ENCODE results near the gene EDN3.
"Not testable (repeated sequence)": the region's sequence is repeated elsewhere in the genome, so short reads cannot be mapped to it uniquely, and the experiment has no call there.

Gene EDN3

DNA sequence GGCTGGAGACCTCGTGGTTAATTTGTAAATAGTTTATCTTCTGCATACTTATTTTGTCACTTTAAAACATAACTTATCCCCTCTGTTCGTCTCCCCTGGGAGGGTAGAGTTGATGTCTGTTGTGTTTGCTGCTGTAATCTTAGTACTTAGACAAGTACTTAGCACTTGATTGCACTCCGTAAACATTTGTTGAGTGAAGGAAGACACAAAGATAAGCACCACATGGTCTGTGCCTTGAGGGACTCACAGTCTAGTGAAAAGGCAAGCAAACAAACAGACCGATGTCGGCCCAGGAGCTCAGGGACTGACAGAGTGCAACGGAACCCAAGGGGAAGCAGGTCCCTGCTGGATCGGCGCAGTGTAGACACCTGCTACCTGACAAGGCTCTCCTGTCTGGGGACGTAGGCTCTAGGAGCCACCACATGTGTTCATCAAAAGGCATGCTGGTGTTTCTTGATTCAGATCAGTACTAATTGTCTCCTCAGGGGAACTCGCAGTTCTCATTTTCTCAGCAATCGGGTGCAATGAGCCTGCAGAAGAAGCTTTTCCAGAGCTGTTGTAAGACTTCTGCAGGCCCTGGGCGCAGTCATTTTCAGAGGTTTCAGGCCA lies 31.4 kb downstream of the EDN3 start:
- TF ChIP-seq PAX5 (IDR thresholded peaks at IDR 0.05; ENCODE audit: insufficient read depth, low read length, severe bottlenecking) = no peak
- TF ChIP-seq TAF1 (IDR thresholded peaks at IDR 0.05; ENCODE audit: low read depth, low read length) = no peak
- TF ChIP-seq SPI1 (IDR thresholded peaks at IDR 0.05; ENCODE audit: low read depth, low read length) = no peak
- TF ChIP-seq POLR2A (IDR thresholded peaks at IDR 0.05; ENCODE audit: low read depth, low read length) = no peak
- TF ChIP-seq POLR2AphosphoS5 (IDR thresholded peaks at IDR 0.05; ENCODE audit: low read depth, low read length) = no peak
- no peak for TF ChIP-seq POU2F2 (IDR thresholded peaks at IDR 0.05; ENCODE audit: low read depth, low read length)
- DNase-seq (ENCODE audit: insufficient read length, low spot score) (no peak), FAIRE-seq (no peak)

DNA sequence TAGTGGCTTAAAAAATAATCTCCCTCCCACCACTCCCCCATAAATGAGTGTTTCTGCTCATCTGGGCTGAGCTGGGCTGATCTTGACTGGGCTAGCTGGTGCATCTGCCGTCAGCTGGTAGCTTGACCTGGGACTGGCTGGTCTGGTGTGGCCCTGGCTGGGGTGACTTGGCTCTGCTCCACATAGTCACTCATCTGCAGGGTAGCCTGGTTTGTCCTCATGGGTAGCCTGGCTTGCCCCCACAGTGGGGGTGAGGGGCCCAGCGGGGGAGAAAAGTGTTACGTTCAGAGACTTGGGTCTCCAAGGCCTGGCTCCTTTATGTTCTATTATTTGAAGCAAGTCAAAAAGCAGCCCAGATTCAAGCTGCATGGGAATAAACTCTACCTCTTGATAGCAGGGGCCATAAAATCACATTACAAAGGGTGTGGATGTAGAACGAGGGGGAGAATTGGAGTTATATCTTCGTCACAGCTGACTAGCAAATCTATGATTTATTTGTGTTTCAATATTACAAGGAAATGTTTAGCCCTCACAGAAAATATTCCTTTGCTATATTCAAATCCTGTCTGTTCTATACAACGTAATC lies 32.9 kb downstream of the EDN3 start:
- no peak for DNase-seq (ENCODE audit: insufficient read length, low spot score)
- no peak for FAIRE-seq
- TF ChIP-seq SPI1 (IDR thresholded peaks at IDR 0.05; ENCODE audit: low read depth, low read length) (no peak), POLR2A (IDR thresholded peaks at IDR 0.05; ENCODE audit: low read depth, low read length) (no peak), POLR2AphosphoS5 (IDR thresholded peaks at IDR 0.05; ENCODE audit: low read depth, low read length) (no peak), TAF1 (IDR thresholded peaks at IDR 0.05; ENCODE audit: low read depth, low read length) (no peak), PAX5 (IDR thresholded peaks at IDR 0.05; ENCODE audit: insufficient read depth, low read length, severe bottlenecking) (no peak), POU2F2 (IDR thresholded peaks at IDR 0.05; ENCODE audit: low read depth, low read length) (no peak)

DNA sequence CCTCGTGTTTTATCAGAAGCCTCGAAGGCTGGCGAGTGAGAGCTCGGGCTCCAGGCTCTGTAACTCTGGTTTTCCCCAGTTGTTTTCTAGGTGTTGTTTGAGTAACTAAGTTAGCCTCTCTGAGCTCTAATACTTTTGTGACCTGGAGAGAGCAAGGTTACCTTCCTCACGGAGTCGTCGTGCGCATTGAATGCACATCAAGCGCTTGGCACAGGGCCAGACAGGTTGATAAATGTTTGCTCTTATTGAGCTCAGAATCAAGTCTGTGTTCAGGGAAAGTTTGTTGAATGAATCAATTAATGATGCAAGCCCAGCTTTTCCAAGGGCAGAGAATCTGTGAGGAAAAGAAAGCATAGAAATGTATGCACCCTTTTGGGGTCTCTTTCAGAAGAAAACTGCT lies 33.5 kb downstream of the EDN3 start:
- TF ChIP-seq POLR2AphosphoS5 (IDR thresholded peaks at IDR 0.05; ENCODE audit: low read depth, low read length) = no peak
- no peak for TF ChIP-seq POU2F2 (IDR thresholded peaks at IDR 0.05; ENCODE audit: low read depth, low read length)
- no peak for TF ChIP-seq TAF1 (IDR thresholded peaks at IDR 0.05; ENCODE audit: low read depth, low read length)
- TF ChIP-seq SPI1 (IDR thresholded peaks at IDR 0.05; ENCODE audit: low read depth, low read length) = no peak
- no peak for TF ChIP-seq POLR2A (IDR thresholded peaks at IDR 0.05; ENCODE audit: low read depth, low read length)
- no peak for TF ChIP-seq PAX5 (IDR thresholded peaks at IDR 0.05; ENCODE audit: insufficient read depth, low read length, severe bottlenecking)
- FAIRE-seq (no peak), DNase-seq (ENCODE audit: insufficient read length, low spot score) (no peak)

DNA sequence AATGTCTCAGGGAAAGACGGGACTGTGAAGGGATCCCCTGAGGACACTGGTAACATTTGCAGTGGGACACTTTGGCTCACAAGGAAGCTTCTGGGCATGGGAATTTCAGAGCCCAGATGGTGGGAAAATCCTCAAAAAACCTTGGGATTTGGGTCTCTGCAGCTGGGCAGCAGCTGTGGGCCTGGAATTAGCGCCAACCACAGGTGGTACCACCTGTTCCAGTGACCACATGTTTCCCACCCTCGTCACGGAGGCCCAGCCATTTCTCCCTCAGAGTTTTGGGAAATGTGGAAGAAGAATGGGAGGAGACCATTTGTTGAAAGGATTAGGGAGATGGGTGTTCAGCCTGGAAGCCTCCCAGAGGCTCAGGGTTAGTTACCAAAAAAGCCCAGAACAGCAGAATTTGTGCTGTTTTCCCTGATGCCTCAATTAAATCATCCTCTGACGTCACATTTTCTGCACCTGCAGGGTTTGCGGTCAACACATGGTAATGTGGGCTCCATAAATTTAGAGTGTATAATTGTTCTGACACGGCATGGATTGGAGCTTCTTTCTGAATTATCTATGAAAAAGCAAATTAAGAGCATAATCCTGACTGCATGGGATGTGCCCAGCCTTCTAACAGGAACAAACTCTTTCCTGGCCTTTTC lies 34.4 kb downstream of the EDN3 start:
- DNase-seq (ENCODE audit: insufficient read length, low spot score) (no peak), FAIRE-seq (no peak)
- TF ChIP-seq POLR2AphosphoS5 (IDR thresholded peaks at IDR 0.05; ENCODE audit: low read depth, low read length) = no peak
- TF ChIP-seq PAX5 (IDR thresholded peaks at IDR 0.05; ENCODE audit: insufficient read depth, low read length, severe bottlenecking) = no peak
- no peak for TF ChIP-seq TAF1 (IDR thresholded peaks at IDR 0.05; ENCODE audit: low read depth, low read length)
- TF ChIP-seq POLR2A (IDR thresholded peaks at IDR 0.05; ENCODE audit: low read depth, low read length) = no peak
- no peak for TF ChIP-seq SPI1 (IDR thresholded peaks at IDR 0.05; ENCODE audit: low read depth, low read length)
- no peak for TF ChIP-seq POU2F2 (IDR thresholded peaks at IDR 0.05; ENCODE audit: low read depth, low read length)

DNA sequence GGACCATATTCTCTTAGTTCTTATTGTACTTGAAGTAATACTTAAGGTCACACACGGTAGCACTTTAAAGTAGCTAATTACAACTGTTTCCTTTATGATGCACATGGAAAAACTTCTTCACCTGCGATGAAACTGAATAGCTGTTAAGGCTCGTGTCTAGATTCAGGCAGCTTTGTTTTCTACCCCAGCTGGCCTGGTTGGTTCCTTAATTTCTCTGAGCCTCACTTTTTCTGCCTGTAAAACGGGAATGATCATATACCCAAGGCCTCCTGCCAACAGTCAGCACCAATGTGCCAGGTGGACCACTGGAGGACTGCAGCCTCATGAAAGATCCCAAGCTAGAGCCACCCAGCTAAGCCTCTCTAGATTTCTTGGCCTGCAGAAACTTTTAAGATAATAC lies 35.0 kb downstream of the EDN3 start:
- FAIRE-seq (no peak), DNase-seq (ENCODE audit: insufficient read length, low spot score) (no peak)
- no peak for TF ChIP-seq TAF1 (IDR thresholded peaks at IDR 0.05; ENCODE audit: low read depth, low read length)
- TF ChIP-seq POLR2AphosphoS5 (IDR thresholded peaks at IDR 0.05; ENCODE audit: low read depth, low read length) = no peak
- TF ChIP-seq POLR2A (IDR thresholded peaks at IDR 0.05; ENCODE audit: low read depth, low read length) = no peak

DNA sequence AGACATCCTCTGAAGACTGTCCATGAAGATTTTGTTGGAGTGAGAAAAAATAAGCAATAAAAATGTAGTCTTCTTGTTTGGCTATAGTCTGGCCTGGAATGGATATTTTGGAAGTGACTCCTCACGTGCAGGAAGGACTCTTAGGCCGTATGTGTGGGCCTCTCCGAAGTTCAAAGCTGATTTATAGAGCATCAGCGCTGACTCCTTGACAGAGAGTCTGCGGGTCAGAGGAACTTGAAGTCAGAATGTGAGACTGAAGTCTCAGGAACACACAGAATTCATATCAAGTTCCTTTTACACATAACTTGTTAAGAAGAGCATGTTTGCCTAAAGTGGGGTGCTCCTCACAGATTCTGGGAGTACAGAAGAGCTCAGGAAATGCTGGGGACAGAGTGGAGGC lies 36.1 kb downstream of the EDN3 start:
- FAIRE-seq (no peak), DNase-seq (ENCODE audit: insufficient read length, low spot score) (no peak)
- TF ChIP-seq PAX5 (IDR thresholded peaks at IDR 0.05; ENCODE audit: insufficient read depth, low read length, severe bottlenecking) (no peak), SPI1 (IDR thresholded peaks at IDR 0.05; ENCODE audit: low read depth, low read length) (no peak), POU2F2 (IDR thresholded peaks at IDR 0.05; ENCODE audit: low read depth, low read length) (no peak), TAF1 (IDR thresholded peaks at IDR 0.05; ENCODE audit: low read depth, low read length) (no peak), POLR2AphosphoS5 (IDR thresholded peaks at IDR 0.05; ENCODE audit: low read depth, low read length) (no peak), POLR2A (IDR thresholded peaks at IDR 0.05; ENCODE audit: low read depth, low read length) (no peak)

DNA sequence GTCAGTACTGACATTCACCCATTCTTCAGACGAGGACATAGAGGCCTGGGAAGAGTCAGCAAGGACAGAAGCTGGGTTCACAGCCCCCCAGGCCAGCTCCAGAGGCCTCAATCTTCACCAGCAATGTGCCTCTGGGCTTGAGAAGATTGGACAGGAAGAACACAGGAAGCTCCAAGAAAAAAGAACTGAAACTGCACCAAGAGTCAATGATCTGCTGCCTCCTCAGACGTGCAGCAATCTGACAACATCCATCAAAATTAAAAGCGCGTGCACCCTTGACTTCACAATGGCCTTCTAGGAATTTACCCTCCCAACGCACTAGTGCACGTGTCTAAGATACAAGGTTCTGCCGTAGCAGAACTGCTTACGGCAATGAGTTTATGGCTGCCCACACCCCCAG lies 38.0 kb downstream of the EDN3 start:
- not testable (repeated sequence) for DNase-seq (ENCODE audit: insufficient read length, low spot score); FAIRE-seq

DNA sequence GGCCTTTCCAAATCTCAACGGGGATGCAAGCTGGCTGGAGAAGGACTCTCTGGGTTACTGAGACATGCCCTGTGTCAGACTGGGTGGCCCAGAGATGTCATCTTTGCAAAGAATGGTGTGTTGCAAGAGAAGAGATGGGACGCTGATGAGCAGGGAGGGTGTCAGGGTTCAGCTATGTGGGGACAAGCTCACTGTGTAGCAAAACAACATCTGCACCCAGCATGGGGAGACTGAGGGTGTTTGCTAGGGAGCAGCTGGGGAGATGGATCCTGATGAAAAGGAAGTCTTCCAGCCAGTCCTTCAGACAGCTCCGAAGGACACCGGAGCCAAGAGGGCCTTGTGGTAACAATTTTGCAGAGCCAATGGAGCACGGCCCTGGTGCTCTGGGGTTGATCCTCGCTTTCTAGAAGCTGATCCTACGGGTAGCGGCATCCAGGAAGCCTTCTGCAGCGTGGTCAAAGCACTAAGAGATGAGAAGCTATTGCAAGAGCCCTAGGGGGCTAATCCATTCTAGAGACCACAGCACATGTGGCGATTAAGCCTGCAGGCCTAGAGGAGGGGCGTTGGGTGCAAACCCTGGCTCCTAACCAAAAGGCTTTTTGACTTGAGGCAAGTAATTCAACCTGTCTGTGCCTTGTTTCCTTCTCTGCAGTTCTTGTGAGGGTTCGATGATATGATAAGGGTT lies 39.9 kb downstream of the EDN3 start:
- FAIRE-seq (no peak), DNase-seq (ENCODE audit: insufficient read length, low spot score) (no peak)
- TF ChIP-seq POLR2A (IDR thresholded peaks at IDR 0.05; ENCODE audit: low read depth, low read length) (no peak), PAX5 (IDR thresholded peaks at IDR 0.05; ENCODE audit: insufficient read depth, low read length, severe bottlenecking) (no peak), POU2F2 (IDR thresholded peaks at IDR 0.05; ENCODE audit: low read depth, low read length) (no peak), POLR2AphosphoS5 (IDR thresholded peaks at IDR 0.05; ENCODE audit: low read depth, low read length) (no peak), SPI1 (IDR thresholded peaks at IDR 0.05; ENCODE audit: low read depth, low read length) (no peak), TAF1 (IDR thresholded peaks at IDR 0.05; ENCODE audit: low read depth, low read length) (no peak)

DNA sequence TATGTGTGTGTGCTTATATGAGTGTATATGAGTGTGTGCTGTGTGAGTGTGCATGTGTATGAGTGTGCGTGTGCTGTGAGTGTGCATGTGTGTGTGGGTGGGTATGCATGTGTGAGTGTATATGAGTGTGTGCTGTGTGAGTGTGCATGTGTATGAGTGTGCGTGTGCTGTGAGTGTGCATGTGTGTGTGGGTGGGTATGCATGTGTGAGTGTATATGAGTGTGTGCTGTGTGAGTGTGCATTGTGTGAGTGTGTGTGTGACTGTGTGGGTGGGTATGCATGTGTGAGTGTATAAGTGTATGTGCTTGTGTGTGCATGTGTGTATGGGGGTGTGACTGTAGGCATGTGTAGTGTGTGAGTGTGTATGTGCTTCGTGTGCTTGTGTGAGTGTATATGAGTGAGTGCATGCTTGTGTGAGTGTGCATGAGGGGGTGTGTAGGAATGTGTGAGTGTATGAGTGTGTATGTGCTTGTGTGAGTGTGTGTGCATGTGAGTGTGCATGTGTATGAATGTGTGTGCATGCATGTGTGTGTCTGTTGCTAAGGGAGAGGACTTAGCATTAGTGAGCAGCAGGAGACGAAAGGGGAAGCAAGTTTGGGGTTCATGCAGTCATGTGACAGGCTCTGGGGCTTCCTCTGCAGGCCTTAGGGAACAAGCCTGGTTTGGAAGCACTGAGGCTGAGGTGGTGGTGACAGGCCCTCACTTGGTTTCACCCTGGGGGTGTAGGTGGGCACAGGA lies 41.0 kb downstream of the EDN3 start:
- not testable (repeated sequence) for DNase-seq (ENCODE audit: insufficient read length, low spot score); FAIRE-seq

Measured in GM12891 (cell line).